DOHH2 (cell line): Measurements from ENCODE around the gene DEDD.

ENCODE experiments used
- EZH2phosphoT487 ChIP-seq: fragments of 200-600 bp; sonication (generic); IDR thresholded peaks from 2 replicates; pipeline ENCODE4 v1.6.1; 2017; ENCODE audit warnings: borderline replicate concordance, mild to moderate bottlenecking, antibody characterized with exemption, low read length, moderate library complexity, mixed read lengths
- TF ChIP-seq, protein P1 (sequence below): fragments of 200-600 bp; sonication (generic); IDR thresholded peaks from one replicate; pipeline ENCODE4 v1.5.1; 2014; ENCODE audit warnings: antibody characterized with exemption, mild to moderate bottlenecking, low read depth, low read length; ENCODE audit not compliant: poor library complexity, severe bottlenecking

DNA sequence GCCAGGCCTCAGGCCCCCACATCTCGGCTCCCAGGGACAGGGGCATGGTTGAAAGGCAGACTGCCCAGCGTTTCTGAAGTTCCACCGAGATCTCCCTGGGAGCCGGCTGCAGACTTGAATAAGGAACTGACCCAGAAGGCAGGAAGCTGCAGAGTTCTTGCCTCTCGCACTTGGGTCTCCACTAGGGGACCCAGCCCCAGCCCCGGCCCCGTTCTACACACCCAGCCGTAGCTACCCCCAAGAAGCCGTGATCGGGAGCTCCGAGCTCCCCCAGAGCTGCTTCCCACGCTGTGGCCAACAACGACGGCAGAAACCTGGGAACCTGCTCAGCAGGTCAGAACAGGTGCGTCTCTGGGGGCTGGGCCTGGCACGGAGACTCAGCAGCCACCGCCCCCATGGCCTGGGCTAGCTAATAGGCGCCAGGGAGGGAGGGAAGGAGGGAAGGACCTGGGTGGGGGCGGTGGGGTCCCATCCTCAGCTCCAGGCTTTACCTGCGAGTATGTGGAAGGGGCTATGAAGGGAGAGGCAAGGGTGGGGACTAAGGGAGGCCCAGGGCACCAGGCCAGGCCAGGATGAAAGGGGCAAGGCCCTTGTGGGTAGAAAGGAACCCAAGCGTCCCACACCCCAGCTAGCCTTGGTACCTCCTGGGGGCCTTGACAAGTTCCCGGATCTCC is 43.1 kb downstream of the DEDD start, which contains the start of gene NECTIN4:
- TF ChIP-seq, protein P1, sequence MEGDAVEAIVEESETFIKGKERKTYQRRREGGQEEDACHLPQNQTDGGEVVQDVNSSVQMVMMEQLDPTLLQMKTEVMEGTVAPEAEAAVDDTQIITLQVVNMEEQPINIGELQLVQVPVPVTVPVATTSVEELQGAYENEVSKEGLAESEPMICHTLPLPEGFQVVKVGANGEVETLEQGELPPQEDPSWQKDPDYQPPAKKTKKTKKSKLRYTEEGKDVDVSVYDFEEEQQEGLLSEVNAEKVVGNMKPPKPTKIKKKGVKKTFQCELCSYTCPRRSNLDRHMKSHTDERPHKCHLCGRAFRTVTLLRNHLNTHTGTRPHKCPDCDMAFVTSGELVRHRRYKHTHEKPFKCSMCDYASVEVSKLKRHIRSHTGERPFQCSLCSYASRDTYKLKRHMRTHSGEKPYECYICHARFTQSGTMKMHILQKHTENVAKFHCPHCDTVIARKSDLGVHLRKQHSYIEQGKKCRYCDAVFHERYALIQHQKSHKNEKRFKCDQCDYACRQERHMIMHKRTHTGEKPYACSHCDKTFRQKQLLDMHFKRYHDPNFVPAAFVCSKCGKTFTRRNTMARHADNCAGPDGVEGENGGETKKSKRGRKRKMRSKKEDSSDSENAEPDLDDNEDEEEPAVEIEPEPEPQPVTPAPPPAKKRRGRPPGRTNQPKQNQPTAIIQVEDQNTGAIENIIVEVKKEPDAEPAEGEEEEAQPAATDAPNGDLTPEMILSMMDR: no peak
- no peak for TF ChIP-seq EZH2phosphoT487
